GM12878 (cell line): ENCODE data around the gene SASH3. TPM values are rescaled to one million over a fixed set of nuclear protein-coding genes. Genes with fewer than 3 reads are reported as not detected.

Experiments
- ASH2L ChIP-seq: fragments of 300-600, 200-600 bp; sonication (generic); IDR thresholded peaks from 2 replicates; pipeline ENCODE4 v1.6.1; 2017; ENCODE audit warnings: low read depth, mild to moderate bottlenecking, borderline replicate concordance
- ATF2 ChIP-seq: IDR thresholded peaks from 2 replicates; pipeline ENCODE4 v1.6.1; 2012; ENCODE audit warnings: low read length, inconsistent platforms
- CBX3 ChIP-seq: fragments of 200-600 bp; sonication (generic); IDR thresholded peaks from 2 replicates; pipeline ENCODE4 v1.6.1; 2016; ENCODE audit warnings: low read depth, borderline replicate concordance
- CREB1 ChIP-seq: IDR thresholded peaks from 2 replicates; pipeline ENCODE4 v1.6.1; 2012; ENCODE audit warnings: low read depth, mild to moderate bottlenecking, inconsistent platforms
- CTCF ChIP-seq, 3 experiments: IDR thresholded peaks in 2 of 3; conservative IDR thresholded peaks in 1 of 3; 2 replicates each; pipeline ENCODE4 v1.5.1; 2011; ENCODE audit warnings: low read depth in 3 of 3, low read length in 3 of 3, mild to moderate bottlenecking in 3 of 3, control low read depth in 2 of 3, moderate library complexity in 2 of 3, inconsistent platforms in 1 of 3, mixed read lengths in 1 of 3; ENCODE audit not compliant: control insufficient read depth in 2 of 3, insufficient read depth in 1 of 3; ENCODE audit errors: extremely low read depth in 1 of 3
- CUX1 ChIP-seq: IDR thresholded peaks from 2 replicates; pipeline ENCODE4 v1.6.1; 2012; ENCODE audit warnings: improper control_type of control experiment, low read depth, low read length; ENCODE audit not compliant: insufficient replicate concordance
- IRF4 ChIP-seq: IDR thresholded peaks from 2 replicates; pipeline ENCODE4 v1.6.1; 2011; ENCODE audit warnings: low read depth, low read length
- JUND ChIP-seq: IDR thresholded peaks from 2 replicates; pipeline ENCODE4 v1.6.1; 2012; ENCODE audit warnings: low read depth, mild to moderate bottlenecking, low read length, improper control_type of control experiment, moderate library complexity
- MEF2B ChIP-seq: fragments of 450-650 bp; IDR thresholded peaks from 2 replicates; pipeline ENCODE4 v1.6.1; 2018; ENCODE audit warnings: mild to moderate bottlenecking, moderate library complexity; ENCODE audit not compliant: partially characterized antibody, poor library complexity, severe bottlenecking
- MXI1 ChIP-seq: fragments of 150-350 bp; IDR thresholded peaks from 2 replicates; pipeline ENCODE4 v1.6.1; 2011; ENCODE audit warnings: low read depth, mild to moderate bottlenecking, inconsistent platforms, low read length, improper control_type of control experiment
- NBN ChIP-seq: fragments of 450-650 bp; IDR thresholded peaks from 2 replicates; pipeline ENCODE4 v1.6.1; 2016
- RCOR1 ChIP-seq: conservative IDR thresholded peaks from 2 replicates; pipeline ENCODE4 v1.6.1; 2012; ENCODE audit warnings: low read depth, low read length, improper control_type of control experiment
- RELB ChIP-seq: fragments of 450-650 bp; IDR thresholded peaks from 2 replicates; pipeline ENCODE4 v1.6.1; 2017; ENCODE audit warnings: low read depth, mild to moderate bottlenecking, moderate library complexity
- SRF ChIP-seq, 2 experiments: IDR thresholded peaks; 2 replicates each; pipeline ENCODE4 v1.6.1; 2011; ENCODE audit warnings: low read depth in 2 of 2, low read length in 2 of 2, mild to moderate bottlenecking in 1 of 2, moderate library complexity in 1 of 2
- ZNF207 ChIP-seq: fragments of 450-650 bp; IDR thresholded peaks from 2 replicates; pipeline ENCODE4 v1.6.1; 2014; ENCODE audit warnings: antibody characterized with exemption, mild to moderate bottlenecking, borderline replicate concordance
- ZNF622 ChIP-seq: fragments of 450-650 bp; IDR thresholded peaks from 2 replicates; pipeline ENCODE4 v1.6.1; 2017; ENCODE audit warnings: mild to moderate bottlenecking, inconsistent platforms
- polyA plus RNA-seq, 11 experiments: library from polyadenylated mRNA; depleted of rRNA in 4 of 11; unstranded in 6 of 11; stranded (reverse) in 5 of 11; fragments of >200 nt; fragmentation: Nextera tagmentation in 4 of 11; fragmentation: Illumina TruSeq in 1 of 11; extraction: Ambion mirVana in 4 of 11; extraction: Trizol in 1 of 11; gene quantifications; 1 replicate in 1 of 11; 2 replicates in 10 of 11; pipeline versions ENCODE4 v1.2.1 to v1.2.3, GENCODE V29; 2011 to 2016; ENCODE audit warnings: inconsistent platforms in 2 of 11, missing spikeins in 2 of 11, low read depth in 1 of 11
- total RNA-seq, 4 experiments: library from RNA; depleted of rRNA in 3 of 4; stranded (reverse); fragments of >200 nt in 3 of 4; fragmentation: Illumina TruSeq in 1 of 4; extraction: Trizol in 1 of 4; gene quantifications; 2 replicates each; pipeline versions ENCODE4 v1.2.1 to v1.2.3, GENCODE V29; 2013 to 2021

Gene SASH3
- total and polyA plus RNA-seq, 10 of the 15 experiments (the other 5 are each of a cell fraction or from before 2014, with no cell fraction given), result 23.1 to 233 (median 160) TPM

GRCh38 chrX:129786210-129786651, 6.5 kb downstream of the SASH3 start (continued):
- peak; percentile 59 for TF ChIP-seq CUX1
- TF ChIP-seq CTCF (IDR thresholded peaks at IDR 0.05 in 2 of 3, conservative IDR thresholded peaks at IDR 0.05 in 1 of 3; ENCODE audit: control insufficient read depth in 2 of 3, extremely low read depth in 1 of 3, insufficient read depth in 1 of 3, low read depth in 3 of 3, low read length in 3 of 3), result no peak
- 0 out of 4 replicates have a peak, but pooled peaks of 1 of the 2 experiments have one; percentile 55 for TF ChIP-seq SRF (IDR thresholded peaks at IDR 0.05; ENCODE audit: low read depth in 2 of 2, low read length in 2 of 2)
- TF ChIP-seq ATF2, result no peak
- no peak for TF ChIP-seq ASH2L
- peak; percentile 97 for TF ChIP-seq IRF4
- TF ChIP-seq ZNF207, result no peak
- TF ChIP-seq JUND, result no peak
- TF ChIP-seq MXI1, result no peak; the same call in 1 of the 2 replicates
- TF ChIP-seq NBN, result peak; percentile 76
- TF ChIP-seq RCOR1, result no peak
- TF ChIP-seq RELB, result no peak
- no peak for TF ChIP-seq ZNF622
- no peak for TF ChIP-seq CBX3
- peak; percentile 62 for TF ChIP-seq MEF2B
- no peak for TF ChIP-seq CREB1
